Stimulated activated naive B cell treated with anti-CD40 and anti-IgM and Interleukin-4, amounts not matched to agents 10 μg/mL and 1 μg/mL and 100 μg/mL, for 72 hours (primary cell): ENCODE measurements around the gene CPA4.
"Not testable (repeated sequence)": the region's sequence is repeated elsewhere in the genome, so short reads cannot be mapped to it uniquely, and the experiment has no call there.

ENCODE experiments used
- ATAC-seq, 2 donors: fragments of 150-1000 bp; cut with Tn5 transposase; replicated peaks; 2 replicates each; pipeline ENCODE4 v1.10.0; 2021; ENCODE audit warnings: moderate library complexity in 1 of 2
- DNase-seq: peaks from one replicate; pipeline ENCODE4 v3.0.0; 2021
- H3K27ac Mint-ChIP-seq: one replicate; pipeline ENCODE4 v1.8.0; 2022; ENCODE audit warnings: mild to moderate bottlenecking, mixed read lengths
- H3K27me3 Mint-ChIP-seq, 2 donors: one replicate each; pipeline ENCODE4 v1.8.0; 2022; ENCODE audit warnings: mixed read lengths in 2 of 2
- H3K36me3 Mint-ChIP-seq, 2 donors: one replicate each; pipeline ENCODE4 v1.8.0; 2022; ENCODE audit warnings: mixed read lengths in 2 of 2, mild to moderate bottlenecking in 1 of 2
- H3K4me1 Mint-ChIP-seq, 2 donors: one replicate each; pipeline ENCODE4 v1.8.0; 2022; ENCODE audit warnings: mixed read lengths in 2 of 2, mild to moderate bottlenecking in 1 of 2
- H3K4me3 Mint-ChIP-seq, 2 donors: one replicate each; pipeline ENCODE4 v1.8.0; 2022; ENCODE audit warnings: mild to moderate bottlenecking in 2 of 2, mixed read lengths in 2 of 2, moderate library complexity in 1 of 2
- H3K9me3 Mint-ChIP-seq, 2 donors: one replicate each; pipeline ENCODE4 v1.8.0; 2022; ENCODE audit warnings: mixed read lengths in 2 of 2, mild to moderate bottlenecking in 1 of 2

Gene CPA4, protein sequence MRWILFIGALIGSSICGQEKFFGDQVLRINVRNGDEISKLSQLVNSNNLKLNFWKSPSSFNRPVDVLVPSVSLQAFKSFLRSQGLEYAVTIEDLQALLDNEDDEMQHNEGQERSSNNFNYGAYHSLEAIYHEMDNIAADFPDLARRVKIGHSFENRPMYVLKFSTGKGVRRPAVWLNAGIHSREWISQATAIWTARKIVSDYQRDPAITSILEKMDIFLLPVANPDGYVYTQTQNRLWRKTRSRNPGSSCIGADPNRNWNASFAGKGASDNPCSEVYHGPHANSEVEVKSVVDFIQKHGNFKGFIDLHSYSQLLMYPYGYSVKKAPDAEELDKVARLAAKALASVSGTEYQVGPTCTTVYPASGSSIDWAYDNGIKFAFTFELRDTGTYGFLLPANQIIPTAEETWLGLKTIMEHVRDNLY

DNA sequence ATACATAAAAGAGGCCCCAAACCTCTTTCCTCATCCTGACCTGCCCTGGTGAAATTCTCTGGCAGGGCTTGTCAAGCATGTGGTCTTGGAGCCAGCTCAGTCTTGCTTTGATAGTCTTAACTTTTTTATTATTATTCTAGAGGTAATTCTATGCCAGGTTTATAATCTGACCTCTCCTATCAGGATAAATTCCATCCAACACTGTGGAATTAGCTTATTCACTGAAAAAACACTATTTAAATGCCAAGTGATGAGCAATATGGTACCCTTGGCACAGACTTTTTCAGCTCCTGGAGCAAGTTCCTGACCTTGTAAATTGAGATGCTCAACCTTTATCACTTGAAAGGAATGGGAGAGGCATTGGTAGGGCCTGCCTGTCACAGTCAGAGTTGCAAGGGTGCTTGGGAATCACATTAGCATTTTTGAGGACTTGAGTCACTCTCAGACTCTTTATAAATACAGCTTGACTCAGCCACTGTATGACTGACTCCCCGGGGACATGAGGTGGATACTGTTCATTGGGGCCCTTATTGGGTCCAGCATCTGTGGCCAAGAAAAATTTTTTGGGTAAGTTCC, at the start of gene CPA4:
CPA4 (plus strand) TSS at position 480 of the 576 bp plus-strand sequence; CDS start at position 500, 20 bp downstream.
- Mint-ChIP-seq H3K27ac (no peak within 1 kb of the TSS), H3K27me3 (peaks cover 8 to 15% of the 10 kb centered on the region in 2 donors), H3K9me3 (peaks cover 0 to 2% of the 10 kb centered on the region in 2 donors), H3K36me3 (no peaks in the 10 kb centered on the region), H3K4me1 (no peaks in the 10 kb centered on the region), H3K4me3 (no peak within 1 kb of the TSS)
- ATAC-seq: peak in 1 of 2 donors; percentile 36
- no peak for DNase-seq

DNA sequence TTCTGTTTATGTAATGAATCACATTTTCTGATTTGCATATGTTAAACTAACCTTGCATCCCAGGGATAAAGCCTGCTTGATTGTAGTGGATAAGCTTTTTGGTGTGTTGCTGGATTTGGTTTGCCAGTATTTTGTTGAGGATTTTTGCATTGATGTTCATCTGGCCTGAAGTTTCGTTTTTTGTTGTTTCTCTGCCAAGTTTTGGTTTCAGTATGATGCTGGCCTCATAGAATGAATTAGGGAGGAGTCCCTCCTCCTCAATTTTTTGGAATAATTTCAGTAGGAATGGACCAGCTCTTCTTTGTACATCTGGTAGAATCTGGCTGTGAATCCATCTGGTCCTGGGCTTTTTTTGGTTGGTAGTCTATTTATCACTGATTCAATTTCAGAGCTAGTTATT, 49.5 kb upstream of the CPA4 start:
- H3K27ac Mint-ChIP-seq, ATAC-seq, DNase-seq, H3K36me3 Mint-ChIP-seq, H3K9me3 Mint-ChIP-seq, H3K4me1 Mint-ChIP-seq, H3K27me3 Mint-ChIP-seq, H3K4me3 Mint-ChIP-seq: not testable (repeated sequence)

DNA sequence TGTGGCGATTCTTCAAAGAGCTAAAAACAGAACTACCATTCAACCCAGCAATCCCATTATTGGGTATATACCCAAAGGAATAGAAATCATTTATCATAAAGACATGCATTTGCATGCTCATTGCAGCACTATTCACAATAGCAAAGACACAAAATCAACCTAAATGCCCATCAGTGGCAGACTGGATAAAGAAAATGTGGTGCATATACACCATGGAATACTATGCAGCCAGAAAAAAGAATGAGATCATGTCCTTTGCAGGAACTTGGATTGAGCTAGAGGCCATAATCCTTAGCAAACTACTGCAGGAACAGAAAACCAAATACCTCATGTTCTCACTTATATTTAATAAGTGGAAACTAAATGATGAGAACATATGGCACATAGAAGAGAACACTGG, 46.5 kb upstream of the CPA4 start:
- H3K9me3 Mint-ChIP-seq, H3K36me3 Mint-ChIP-seq, H3K27ac Mint-ChIP-seq, H3K4me3 Mint-ChIP-seq, DNase-seq, H3K4me1 Mint-ChIP-seq, H3K27me3 Mint-ChIP-seq, ATAC-seq: not testable (repeated sequence)

DNA sequence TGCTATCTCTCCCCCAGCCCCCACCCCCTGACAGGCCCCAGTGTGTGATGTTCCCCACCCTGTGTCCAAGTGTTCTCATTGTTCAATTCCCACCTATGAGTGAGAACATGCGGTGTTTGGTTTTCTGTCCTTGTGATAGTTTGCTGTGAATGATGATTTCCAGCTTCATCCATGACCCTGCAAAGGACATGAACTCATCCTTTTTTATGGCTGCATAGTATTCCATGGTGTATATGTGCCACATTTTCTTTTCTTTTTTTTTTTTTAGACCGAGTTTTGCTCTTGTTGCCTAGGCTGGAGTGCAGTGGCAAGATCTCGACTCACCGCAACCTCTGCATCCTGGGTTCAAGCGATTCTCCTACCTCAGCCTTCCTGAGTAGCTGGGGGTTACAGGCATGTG, 44.1 kb upstream of the CPA4 start:
- not testable (repeated sequence) for H3K4me3 Mint-ChIP-seq, H3K36me3 Mint-ChIP-seq, H3K27ac Mint-ChIP-seq, DNase-seq, ATAC-seq, H3K4me1 Mint-ChIP-seq
- peaks cover 10 to 13% of the 10 kb centered on the region in 2 donors for H3K27me3 Mint-ChIP-seq
- H3K9me3 Mint-ChIP-seq: peaks cover 13 to 16% of the 10 kb centered on the region in 2 donors

DNA sequence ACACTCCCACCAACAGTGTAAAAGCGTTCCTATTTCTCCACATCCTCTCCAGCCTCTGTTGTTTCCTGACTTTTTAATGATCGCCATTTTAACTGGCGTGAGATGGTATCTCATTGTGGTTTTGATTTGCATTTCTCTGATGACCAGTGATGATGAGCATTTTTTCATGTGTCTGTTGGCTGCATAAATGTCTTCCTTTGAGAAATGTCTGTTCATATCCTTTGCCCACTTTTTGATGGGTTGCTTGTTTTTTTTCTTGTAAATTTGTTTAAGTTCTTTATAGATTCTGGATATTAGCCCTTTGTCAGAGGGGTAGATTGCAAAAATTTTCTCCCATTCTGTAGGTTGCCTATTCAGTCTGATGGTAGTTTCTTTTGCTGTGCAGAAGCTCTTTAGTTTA, 43.3 kb upstream of the CPA4 start:
- H3K36me3 Mint-ChIP-seq, DNase-seq, H3K4me1 Mint-ChIP-seq, H3K27ac Mint-ChIP-seq, H3K4me3 Mint-ChIP-seq, ATAC-seq: not testable (repeated sequence)
- peaks cover 15 to 16% of the 10 kb centered on the region in 2 donors for H3K9me3 Mint-ChIP-seq
- peaks cover 6 to 10% of the 10 kb centered on the region in 2 donors for H3K27me3 Mint-ChIP-seq

DNA sequence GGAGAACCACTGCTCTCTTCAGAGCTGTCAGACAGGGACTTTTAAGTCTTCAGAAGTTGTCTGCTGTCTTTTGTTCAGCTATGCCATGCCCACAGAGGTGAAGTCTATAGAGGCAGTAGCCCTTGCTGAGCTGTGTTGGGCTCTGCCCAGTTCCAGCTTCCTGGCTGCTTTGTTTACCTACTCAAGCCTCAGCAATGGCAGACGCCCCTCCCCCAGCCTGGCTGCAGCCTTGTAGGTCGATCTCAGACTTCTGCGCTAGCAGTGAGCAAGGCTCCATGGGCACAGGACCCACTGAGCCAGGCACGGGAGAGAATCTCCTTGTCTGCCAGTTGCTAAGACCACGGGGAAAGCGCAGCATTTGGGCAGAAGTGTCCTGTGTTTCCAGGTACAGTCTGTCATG, 38.4 kb upstream of the CPA4 start:
- Mint-ChIP-seq H3K36me3 (peaks cover 7 to 10% of the 10 kb centered on the region in 2 donors), H3K4me1 (no peaks in the 10 kb centered on the region), H3K27ac (no peak overlapping the region), H3K4me3 (no peak overlapping the region), H3K27me3 (peaks cover 6 to 14% of the 10 kb centered on the region in 2 donors), H3K9me3 (peaks cover 15 to 25% of the 10 kb centered on the region in 2 donors)
- DNase-seq (no peak), ATAC-seq (no peak)

DNA sequence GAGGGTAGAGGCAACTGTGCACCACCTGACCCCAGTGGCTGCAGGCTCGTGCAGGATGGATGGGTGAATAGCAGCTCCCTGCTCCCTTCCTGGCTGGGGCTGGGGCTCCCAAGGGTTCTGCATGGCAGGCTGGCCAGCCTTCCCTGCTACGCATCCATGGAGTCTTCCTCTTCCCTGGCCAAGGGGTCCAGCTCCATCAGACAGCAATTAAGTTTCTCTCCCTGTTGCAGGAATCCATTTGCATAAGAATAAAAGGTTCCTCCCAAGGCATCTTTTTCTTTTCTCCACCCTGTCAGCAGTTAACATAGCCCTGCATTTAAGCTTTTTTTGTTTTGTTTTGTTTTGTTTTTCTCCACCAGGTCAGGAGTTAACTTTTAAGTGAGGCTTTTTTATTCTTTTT, 36.3 kb upstream of the CPA4 start:
- Mint-ChIP-seq H3K4me1 (no peaks in the 10 kb centered on the region), H3K36me3 (peaks cover 7 to 10% of the 10 kb centered on the region in 2 donors), H3K9me3 (peaks cover 20 to 27% of the 10 kb centered on the region in 2 donors), H3K4me3 (no peak overlapping the region), H3K27me3 (peaks cover 5 to 14% of the 10 kb centered on the region in 2 donors), H3K27ac (no peak overlapping the region)
- DNase-seq (no peak), ATAC-seq (no peak)

DNA sequence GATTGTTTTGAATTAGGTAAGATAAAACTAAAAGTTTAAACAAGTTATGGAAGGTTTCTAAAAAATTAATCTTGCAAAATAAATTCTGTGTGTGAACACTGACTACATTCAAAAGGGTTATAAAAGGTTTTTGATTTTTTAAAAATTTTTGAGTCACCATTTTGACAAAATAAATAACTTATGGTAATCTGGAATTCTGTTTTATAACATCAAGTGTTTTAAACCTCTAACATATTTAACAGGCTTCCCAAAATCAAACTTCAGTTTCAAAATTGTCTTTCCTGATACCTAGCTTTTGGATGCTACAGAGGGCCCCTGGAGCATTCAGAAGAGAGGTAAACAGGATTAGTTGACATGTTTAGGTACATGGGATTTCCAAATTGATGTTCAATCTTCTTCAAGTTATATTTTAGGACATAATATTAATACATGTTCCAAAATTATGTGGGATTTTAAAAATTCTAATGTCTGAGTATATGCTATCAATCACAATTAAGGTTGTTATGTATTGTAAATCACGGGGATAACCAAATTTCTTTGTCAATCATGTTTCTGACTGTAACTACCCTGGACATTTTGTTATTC, 34.4 kb upstream of the CPA4 start:
- H3K36me3 Mint-ChIP-seq: peaks cover 4 to 6% of the 10 kb centered on the region in 2 donors
- no peak overlapping the region for H3K27ac Mint-ChIP-seq
- H3K9me3 Mint-ChIP-seq: peaks cover 17 to 23% of the 10 kb centered on the region in 2 donors
- H3K4me3 Mint-ChIP-seq: no peak overlapping the region
- H3K4me1 Mint-ChIP-seq: no peaks in the 10 kb centered on the region
- H3K27me3 Mint-ChIP-seq: peaks cover 0 to 11% of the 10 kb centered on the region in 2 donors
- DNase-seq (no peak), ATAC-seq (no peak)

DNA sequence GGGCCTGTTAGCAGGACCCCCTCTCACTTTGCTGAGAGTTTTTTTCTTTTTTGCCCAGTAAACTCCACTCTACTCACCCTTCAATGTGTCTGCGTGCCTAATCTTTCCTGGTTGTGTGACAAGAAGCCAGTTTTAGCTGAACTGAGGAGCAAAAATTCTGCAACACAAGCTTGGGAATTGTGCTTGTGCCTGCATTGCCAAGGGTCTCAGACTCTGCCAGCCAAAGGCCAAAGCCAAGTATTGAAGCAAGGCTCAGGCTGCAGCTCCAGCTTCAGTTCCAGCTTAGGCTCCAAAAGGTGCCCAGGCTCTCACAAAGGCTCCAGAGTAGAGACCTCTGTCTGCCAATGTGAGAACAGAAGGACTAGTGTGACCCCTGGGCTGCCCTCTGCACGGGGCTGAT, 30.5 kb upstream of the CPA4 start:
- Mint-ChIP-seq H3K36me3 (no peaks in the 10 kb centered on the region), H3K27ac (no peak overlapping the region), H3K9me3 (peaks cover 7 to 13% of the 10 kb centered on the region in 2 donors), H3K4me1 (no peaks in the 10 kb centered on the region), H3K4me3 (no peak overlapping the region), H3K27me3 (peaks cover 8 to 14% of the 10 kb centered on the region in 2 donors)
- no peak for DNase-seq
- ATAC-seq: no peak

DNA sequence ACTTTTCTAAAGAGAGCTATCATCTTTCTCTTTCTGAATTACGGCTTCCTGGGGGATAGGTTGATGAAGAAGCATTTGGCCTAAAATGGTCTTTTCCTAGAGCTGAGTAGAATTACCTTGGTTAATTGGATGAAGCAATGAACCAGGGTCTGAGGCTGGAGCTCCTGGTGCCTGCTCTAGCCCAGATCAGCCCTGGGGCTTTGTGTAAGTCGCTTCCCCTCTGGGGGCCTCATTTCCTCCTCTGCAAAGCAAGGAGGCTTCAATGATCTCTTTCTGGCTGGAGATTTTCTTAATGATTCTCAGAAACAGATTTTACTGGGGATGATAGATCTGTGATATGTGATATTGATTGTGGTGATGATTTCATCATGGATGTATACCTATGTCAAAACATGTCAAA, 29.8 kb upstream of the CPA4 start:
- no peaks in the 10 kb centered on the region for H3K36me3 Mint-ChIP-seq
- H3K9me3 Mint-ChIP-seq: peaks cover 7 to 12% of the 10 kb centered on the region in 2 donors
- ATAC-seq (no peak), DNase-seq (no peak)
- H3K27ac Mint-ChIP-seq: no peak overlapping the region
- H3K4me1 Mint-ChIP-seq: no peaks in the 10 kb centered on the region
- H3K4me3 Mint-ChIP-seq: no peak overlapping the region
- H3K27me3 Mint-ChIP-seq: peaks cover 8 to 19% of the 10 kb centered on the region in 2 donors

DNA sequence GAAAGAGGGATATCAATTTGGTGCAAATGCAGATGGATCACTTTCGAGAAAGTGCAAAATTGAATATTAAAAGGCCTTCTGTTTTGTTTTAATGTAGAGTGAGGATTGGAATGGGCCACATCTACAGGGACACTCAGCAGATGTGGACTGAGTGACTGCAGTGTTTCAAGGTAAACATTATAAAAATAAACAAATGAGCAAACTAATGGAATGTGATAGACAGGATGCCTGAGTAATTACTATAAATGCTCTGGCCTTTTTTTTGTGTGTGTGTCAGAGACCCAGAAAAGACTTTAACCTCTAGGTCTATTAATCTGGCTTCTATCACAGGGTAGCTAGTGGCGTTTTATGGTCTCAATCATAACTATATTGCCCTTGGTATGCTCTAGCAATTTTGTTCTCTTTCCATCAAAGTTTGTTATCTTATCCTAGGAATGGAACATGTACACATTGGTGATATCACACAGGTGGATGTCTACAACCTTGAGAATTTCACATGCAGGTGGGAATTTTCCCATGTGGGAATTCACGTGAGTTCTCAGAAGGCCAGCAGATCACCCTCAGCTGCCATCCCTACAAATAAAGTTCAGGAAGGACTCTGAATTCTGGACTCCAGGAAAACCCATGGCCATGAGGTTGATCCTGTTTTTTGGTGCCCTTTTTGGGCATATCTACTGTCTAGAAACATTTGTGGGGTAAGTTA, 26.6 kb upstream of the CPA4 start, which contains the start of gene CPA2:
CPA2 (plus strand) TSS at position 606 of the 703 bp plus-strand sequence; CDS start at position 625, 19 bp downstream.
- Mint-ChIP-seq H3K27ac (no peak within 1 kb of the TSS), H3K27me3 (peaks cover 8 to 19% of the 10 kb centered on the region in 2 donors), H3K36me3 (no peaks in the 10 kb centered on the region), H3K9me3 (peaks cover 4 to 5% of the 10 kb centered on the region in 2 donors), H3K4me3 (no peak within 1 kb of the TSS), H3K4me1 (no peaks in the 10 kb centered on the region)
- no peak for ATAC-seq
- no peak for DNase-seq

DNA sequence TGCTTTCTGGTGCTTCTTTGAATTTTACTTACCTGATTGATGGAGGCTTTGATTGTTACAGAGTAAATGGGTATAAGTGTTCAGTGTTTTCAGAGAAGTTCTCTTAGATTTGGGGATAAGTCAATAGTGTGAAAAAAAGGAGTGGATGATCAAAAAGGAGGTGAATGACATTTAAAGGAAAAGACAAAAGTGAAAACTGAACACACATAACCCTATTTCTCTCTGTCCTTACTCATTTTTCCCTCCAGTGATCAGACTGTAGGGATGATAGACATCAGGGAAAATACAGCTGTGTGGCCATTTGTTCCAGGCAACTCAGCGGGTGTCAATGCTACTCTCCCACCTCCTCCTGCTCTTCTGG, 26.0 kb upstream of the CPA4 start:
- H3K27me3 Mint-ChIP-seq: peaks cover 8 to 19% of the 10 kb centered on the region in 2 donors
- H3K27ac Mint-ChIP-seq: no peak overlapping the region
- no peaks in the 10 kb centered on the region for H3K36me3 Mint-ChIP-seq
- ATAC-seq (no peak), DNase-seq (no peak)
- H3K9me3 Mint-ChIP-seq: peaks cover 0 to 4% of the 10 kb centered on the region in 2 donors
- H3K4me1 Mint-ChIP-seq: no peaks in the 10 kb centered on the region
- H3K4me3 Mint-ChIP-seq: no peak overlapping the region

DNA sequence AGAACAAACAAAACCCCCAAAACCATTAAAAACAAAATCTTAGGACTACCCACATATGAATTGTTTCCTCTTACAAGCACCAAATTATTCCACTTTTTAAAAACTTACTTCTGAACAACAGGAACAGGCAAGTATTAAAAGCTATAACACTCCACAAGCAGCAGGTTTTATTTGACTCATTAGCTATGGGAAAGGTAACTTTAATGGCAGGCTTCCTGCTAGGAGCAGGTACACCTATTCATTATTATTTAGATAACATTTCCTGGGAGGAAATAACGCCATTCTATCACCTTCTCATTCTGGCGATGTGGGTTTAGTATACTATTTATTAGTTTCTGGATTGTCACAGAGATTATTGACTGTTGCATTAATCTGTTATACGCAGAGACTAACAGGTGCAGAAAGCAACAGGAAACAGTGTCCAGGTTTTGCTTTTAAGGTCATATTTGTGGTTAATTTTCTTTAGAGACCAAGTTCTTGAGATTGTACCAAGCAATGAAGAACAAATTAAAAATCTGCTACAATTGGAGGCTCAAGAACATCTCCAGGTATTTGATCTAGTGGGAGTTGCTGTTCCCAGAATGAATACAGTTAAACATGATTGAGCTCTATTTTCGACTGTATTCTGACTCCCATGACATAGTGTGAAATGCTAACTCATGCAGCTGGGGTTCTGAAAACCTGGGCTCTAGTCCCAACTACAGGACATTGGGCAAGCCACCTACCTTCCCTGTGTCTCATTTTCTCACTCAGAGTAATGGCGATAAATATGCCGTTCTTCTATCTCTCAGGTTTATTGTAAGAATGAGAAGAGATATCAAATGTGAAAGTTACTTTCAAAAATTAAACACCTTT, 24.3 kb upstream of the CPA4 start:
- no peak for ATAC-seq
- H3K9me3 Mint-ChIP-seq: no peaks in the 10 kb centered on the region

More for the DNA sequence above, 24.3 kb upstream of the CPA4 start:
- Mint-ChIP-seq H3K27ac (no peak overlapping the region), H3K4me3 (no peak overlapping the region), H3K36me3 (no peaks in the 10 kb centered on the region), H3K27me3 (peaks cover 11 to 27% of the 10 kb centered on the region in 2 donors), H3K4me1 (peaks cover 0 to 6% of the 10 kb centered on the region in 2 donors)
- no peak for DNase-seq
